HG03558 (cell line): ENCODE results near the gene NOTUM.
"Not testable (repeated sequence)": the region's sequence is repeated elsewhere in the genome, so short reads cannot be mapped to it uniquely, and the experiment has no call there.

Experiments used
- ATAC-seq: cut with Tn5 transposase; IDR thresholded peaks from one replicate; pipeline ENCODE4 v1.9.1; 2021; ENCODE audit warnings: moderate number of reproducible peaks; ENCODE audit not compliant: unreplicated experiment; ENCODE audit errors: extremely low read depth

The NOTUM gene

DNA sequence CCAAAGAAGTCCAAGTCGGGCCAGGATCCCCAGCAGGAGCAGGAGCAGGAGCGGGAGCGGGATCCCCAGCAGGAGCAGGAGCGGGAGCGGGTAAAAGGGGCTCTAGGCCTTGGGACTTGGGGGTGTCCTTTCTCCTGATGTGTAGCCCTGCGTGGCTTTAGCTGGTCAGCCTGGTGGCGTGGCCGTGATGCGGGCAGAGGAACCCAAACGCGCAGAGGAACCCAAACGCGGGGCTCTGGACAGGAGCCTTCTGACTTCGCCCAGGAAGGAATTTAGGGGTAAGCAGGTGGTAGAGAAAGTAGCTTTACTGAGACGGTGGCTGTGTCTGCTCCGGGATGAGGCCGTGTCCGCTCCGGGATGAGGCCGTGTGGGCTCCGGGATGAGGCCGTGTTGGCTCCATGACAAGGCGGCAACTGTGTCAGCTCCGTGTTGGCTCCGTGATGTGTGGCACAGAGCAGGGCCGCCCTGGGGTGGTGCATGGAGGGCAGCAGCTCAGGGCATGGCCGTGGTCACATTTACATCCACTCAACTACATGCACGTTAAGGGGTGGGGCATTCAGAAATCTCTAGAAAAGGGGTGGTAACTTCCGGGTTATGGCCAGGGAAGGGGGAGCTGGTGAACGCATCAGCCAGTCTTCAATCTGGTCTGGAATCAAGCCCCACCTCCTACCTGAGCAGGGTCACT lies 35.9 kb upstream of the NOTUM start:
- no peak for ATAC-seq

GRCh38 chr17:81996232-81996756 lies 35.3 kb upstream of the NOTUM start:
- no peak for ATAC-seq

- ATAC-seq: no peak
These were observed 34.7 kb upstream of the NOTUM start for GRCh38 chr17:81995463-81996231.

- no peak for ATAC-seq
These were observed 33.8 kb upstream of the NOTUM start for GRCh38 chr17:81994593-81995462.

- no peak for ATAC-seq
These were observed 33.0 kb upstream of the NOTUM start for GRCh38 chr17:81993729-81994592.

GRCh38 chr17:81992306-81993102 lies 31.5 kb upstream of the NOTUM start:
- no peak for ATAC-seq

GRCh38 chr17:81991684-81992305 lies 30.8 kb upstream of the NOTUM start:
- no peak for ATAC-seq

GRCh38 chr17:81990836-81991683 lies 30.1 kb upstream of the NOTUM start:
- no peak for ATAC-seq

GRCh38 chr17:81987161-81987770 lies 26.3 kb upstream of the NOTUM start:
- ATAC-seq: no peak

DNA sequence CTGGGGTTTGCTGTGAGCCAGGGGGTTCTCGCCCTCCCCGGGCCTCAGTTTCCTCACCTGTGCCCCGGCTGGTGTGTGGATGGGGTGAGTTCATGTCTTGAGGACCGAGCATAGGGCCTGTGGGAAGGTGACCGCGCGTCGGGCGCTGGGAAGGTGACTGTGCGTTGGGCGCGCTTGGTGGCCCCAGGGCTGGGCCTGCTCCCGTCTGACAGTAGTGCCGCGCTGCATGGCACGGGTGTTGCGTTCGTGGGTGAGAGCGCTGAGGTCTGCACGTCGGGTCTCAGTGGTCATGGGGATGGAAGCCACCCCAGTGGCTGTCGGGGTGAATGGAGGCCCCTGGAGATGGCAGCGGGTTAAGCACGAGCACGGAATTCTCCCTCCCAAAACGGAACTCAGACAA lies 25.6 kb upstream of the NOTUM start:
- no peak for ATAC-seq

- no peak for ATAC-seq
These were observed 23.9 kb upstream of the NOTUM start for GRCh38 chr17:81984773-81985410.

DNA sequence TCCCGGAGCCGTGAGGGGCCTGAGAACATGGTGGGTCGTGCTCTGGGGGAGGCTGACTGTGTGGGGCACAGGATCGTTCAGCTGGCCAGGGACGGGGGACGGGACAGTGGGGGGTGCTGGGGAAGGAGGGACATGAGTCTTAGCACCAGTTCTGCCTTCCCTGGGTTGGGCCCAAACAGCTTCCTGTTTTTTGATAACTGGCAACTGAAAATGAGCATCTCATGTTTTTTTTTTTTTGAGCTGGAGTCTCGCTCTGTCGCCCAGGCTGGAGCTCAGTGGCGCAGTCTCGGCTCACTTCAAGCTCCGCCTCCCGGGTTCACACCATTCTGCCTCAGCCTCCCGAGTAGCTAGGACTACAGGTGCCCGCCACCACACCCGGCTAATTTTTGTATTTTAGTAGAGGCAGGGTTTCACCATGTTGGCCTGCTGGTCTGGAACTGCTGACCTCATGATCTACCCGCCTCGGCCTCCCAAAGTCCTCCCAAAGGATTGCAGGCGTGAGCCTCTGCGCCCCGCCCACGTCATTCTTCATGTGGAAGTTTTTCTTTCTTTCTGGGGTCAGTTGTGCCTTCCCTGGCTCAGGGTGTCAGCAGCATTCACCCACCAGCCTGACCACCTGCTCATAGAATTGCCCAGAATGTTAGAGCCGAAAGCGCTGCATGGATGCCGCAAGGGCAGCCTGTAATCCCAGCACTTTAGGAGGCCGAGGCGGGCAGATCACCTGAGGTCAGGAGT lies 22.8 kb upstream of the NOTUM start:
- no peak for ATAC-seq

- no peak for ATAC-seq
These were observed 22.1 kb upstream of the NOTUM start for GRCh38 chr17:81983011-81983638.

GRCh38 chr17:81981511-81981910 lies 20.5 kb upstream of the NOTUM start:
- ATAC-seq: not testable (repeated sequence)

GRCh38 chr17:81980707-81981343 lies 19.8 kb upstream of the NOTUM start:
- ATAC-seq: no peak
